ENCODE results near the gene AHRR.
"Not testable (repeated sequence)": the region's sequence is repeated elsewhere in the genome, so short reads cannot be mapped to it uniquely, and the experiment has no call there.

AHRR gene

GRCh38 chr5:398475-399295 lies 77.2 kb downstream of the AHRR start:
- DNase-seq = peak; percentile 58

- DNase-seq = peak; percentile 85
These were observed 78.1 kb downstream of the AHRR start for GRCh38 chr5:399296-400281.

DNA sequence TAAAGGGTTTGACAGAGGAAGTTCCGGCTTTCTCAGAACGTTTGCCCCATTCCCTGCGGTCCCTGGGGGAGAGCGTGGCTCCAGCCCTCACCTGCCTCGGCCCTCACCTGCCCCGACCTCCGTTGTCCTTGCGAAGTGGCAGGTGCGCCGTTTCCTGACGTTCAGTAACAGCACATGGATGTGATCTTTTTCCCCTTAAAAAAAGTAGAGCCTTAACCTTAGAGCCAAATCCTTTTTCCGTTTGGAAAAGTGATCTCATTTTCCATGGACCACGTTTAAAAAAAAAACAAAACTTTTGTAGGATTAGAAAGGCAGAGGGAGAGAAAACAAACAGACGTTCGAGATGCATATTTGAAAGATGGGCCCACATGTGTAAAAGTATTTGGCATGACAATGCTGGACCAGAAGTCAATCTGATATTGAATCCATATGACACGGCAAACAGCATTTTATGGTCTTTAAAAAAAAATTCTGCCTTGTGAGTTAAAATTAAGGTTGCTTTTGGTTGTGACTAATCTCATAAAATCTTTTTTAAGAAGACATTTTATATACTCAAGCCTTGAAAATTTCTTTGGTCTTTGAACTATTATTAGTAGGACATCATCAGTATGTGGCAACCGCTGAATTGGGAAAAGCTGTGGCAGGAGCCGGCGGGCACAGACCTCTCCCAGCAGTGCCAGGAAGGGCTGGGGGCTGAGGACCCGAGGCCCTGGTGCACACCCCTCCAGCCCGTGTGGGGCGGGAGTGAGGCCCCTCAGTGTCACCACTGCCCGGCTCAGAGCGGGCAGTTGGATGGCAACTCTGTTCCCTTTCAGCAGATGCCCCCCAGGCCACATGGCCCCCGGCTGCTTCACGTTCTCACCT lies 79.0 kb downstream of the AHRR start:
- DNase-seq = peak; percentile 49

DNA sequence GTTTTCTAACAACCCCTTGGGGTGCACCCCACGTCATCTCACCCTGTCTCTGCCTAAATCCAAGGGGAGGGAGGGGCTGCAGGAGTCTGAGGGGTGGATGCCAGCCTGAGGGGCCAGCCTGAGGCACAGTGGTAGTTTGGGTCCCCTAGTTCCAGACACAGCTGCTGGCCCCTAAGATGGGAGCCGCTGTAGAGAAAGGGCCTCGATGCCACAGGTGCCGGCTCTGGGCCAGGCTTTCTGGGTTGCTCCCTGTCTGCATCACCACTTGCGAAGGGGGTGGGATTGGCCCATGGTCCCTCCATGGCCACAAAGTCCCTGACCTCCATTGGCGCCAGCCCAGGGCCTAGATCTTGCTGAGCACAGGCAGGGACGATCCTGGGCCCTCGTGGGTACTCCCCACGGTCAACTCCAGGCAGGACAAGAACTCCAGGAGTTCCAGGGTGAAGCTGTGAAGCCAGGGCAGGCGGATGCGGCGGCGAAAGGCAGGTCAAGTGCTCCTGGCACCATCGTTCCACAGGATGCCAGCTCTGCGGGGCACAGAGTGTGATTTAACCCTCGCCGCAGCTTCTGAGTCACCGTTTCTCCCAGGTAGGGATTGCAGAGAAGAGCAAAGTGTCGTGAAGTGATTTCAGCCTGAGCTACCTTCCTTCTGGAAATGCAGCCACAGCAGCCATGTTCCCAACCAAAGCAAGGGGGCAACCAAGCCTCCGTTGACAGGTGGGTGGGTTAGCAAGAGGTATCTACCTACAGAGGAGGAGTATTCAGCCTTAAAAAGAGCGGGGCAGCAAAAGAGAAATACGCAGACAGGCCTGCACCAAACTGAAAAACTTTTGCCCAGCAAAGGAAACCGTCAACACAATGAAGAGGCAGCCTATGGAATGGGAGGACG lies 79.9 kb downstream of the AHRR start:
- peak; percentile 50 for DNase-seq

GRCh38 chr5:402219-402614 lies 80.7 kb downstream of the AHRR start:
- not testable (repeated sequence) for DNase-seq

DNA sequence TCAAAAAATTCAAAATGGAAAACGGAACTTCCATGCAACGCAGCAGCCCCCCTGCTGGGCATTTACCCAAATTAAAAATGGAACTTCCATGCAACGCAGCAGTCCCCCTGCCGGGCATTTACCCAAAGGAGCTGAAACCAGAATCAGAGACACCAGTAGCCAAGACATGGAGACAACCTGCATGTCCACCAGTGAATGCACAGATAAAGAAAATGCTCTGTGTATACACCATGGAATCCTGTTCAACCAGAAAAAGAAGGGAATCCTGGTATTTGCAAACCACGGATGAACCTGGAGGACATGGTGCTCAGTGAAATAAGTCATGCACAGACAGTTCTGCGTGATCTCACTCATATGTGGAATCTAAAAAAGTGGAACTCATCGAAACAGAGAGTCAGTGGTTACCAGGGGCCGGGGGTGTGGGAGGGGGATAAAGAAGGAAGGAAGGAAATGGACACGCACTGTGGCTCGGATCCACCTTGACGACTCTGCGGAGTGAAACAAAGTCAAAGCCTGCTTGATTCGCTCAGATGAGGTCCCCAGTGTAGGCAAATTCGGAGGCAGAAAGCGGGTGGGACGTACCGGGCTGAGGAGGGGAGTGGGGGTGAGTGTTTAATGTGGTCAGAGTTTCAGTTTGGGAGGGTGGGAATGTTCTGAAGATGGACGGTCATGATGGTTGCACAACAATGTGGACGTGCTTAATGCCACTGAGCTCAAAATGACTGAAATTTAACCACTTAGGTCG lies 81.3 kb downstream of the AHRR start:
- DNase-seq = peak; percentile 49

- DNase-seq = no peak
These were observed 82.5 kb downstream of the AHRR start for GRCh38 chr5:403995-404394.

GRCh38 chr5:404666-405241 lies 83.2 kb downstream of the AHRR start:
- DNase-seq = peak; percentile 35

DNA sequence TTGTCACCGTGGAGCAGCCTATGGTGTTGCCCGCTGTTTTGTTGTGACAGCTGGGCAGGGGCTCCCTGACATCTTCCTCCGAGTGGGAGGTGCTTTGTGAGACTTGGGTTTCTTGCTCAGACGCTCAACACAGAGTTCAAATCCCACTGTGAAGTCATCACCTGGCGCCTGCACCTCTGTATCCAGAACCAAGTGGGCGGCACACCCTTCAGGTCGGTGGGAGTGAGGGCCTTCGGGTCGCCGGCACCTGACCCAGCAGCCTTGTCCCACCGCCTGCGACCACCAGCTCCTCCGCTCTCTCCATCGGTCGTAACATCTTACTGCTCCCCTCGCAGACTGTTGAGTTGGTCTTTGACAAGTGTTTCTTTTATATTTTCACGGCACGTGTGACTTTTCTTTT lies 83.9 kb downstream of the AHRR start:
- DNase-seq = peak; percentile 32

DNA sequence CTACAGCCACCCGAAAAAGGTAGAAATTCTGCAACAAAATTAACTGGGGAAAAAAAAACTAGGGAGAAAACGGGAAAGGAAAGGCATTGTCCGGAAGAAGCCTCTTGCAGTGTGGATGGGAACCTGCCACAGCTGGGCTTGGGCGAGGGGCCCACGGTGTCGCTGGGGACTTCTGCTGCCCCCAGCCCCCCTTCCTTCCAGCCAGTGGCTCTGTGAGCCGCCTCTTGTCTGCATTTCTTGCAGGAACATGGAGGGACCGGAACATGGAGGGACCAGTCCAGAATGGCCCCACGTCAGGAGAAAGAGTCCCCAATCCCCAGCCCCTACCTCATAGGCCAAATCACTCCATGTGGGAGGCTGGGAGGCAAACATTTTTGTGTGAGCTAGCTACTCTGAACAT lies 84.5 kb downstream of the AHRR start:
- DNase-seq = peak; percentile 34

- DNase-seq = no peak
These were observed 85.5 kb downstream of the AHRR start for GRCh38 chr5:407051-407450.

GRCh38 chr5:407801-408268 lies 86.3 kb downstream of the AHRR start:
- no peak for DNase-seq

GRCh38 chr5:410911-411517 lies 89.5 kb downstream of the AHRR start:
- DNase-seq = no peak

DNA sequence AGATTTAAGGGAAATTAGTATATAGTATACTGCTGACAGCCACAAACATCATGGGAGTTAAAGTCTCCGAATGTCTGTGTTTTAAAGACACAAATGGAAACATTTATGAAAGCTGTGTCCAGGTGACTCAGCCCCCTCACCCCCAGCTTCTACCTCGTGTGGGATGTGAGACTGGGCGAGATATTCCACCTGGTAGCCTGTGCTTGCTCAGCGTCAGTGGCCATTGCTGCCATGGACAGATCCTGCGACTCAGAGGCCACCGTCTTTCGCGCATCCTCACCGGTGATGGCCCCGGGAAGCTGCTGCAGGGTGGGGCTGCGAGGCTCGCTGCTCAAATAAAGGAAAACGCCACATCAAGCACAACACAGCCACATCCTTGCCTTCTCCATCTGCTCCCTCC lies 90.2 kb downstream of the AHRR start:
- no peak for DNase-seq

DNA sequence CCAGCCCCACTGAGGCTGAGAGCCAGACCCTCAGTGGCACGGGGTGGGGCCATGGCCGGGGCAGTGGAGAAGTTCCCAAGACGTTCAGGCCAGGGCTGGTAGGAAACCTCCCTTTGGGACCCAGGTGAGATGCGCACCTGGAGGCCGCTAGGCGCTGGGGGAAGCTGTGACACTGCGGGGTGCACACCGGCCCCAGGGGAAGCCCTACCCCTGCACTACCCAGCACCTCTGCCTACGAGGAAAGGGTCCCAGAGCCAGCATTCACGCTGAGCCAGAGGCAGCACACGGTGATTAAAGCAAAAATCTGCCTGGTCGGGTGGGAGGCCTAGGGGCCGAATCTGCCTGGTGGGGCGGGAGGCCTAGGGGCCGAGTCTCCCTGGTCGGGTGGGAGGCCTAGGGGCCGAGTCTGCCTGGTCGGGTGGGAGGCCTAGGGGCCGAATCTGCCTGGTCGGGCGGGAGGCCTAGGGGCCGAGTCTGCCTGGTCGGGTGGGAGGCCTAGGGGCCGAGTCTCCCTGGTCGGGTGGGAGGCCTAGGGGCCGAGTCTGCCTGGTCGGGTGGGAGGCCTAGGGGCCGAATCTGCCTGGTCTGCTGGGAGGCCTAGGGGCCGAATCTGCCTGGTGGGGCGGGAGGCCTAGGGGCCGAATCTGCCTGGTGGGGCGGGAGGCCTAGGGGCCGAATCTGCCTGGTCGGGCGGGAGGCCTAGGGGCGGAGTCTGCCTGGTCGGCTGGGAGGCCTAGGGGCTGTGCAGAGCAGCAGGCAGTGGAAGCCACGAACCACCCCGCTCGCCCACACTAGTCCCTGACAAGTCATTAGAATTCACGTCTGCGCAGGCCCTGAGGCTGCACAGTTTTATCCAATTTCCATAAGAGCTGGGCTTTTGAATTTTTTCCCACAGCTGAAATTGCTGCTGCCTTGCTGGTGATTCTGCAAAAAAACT lies 93.7 kb downstream of the AHRR start:
- not testable (repeated sequence) for DNase-seq

DNA sequence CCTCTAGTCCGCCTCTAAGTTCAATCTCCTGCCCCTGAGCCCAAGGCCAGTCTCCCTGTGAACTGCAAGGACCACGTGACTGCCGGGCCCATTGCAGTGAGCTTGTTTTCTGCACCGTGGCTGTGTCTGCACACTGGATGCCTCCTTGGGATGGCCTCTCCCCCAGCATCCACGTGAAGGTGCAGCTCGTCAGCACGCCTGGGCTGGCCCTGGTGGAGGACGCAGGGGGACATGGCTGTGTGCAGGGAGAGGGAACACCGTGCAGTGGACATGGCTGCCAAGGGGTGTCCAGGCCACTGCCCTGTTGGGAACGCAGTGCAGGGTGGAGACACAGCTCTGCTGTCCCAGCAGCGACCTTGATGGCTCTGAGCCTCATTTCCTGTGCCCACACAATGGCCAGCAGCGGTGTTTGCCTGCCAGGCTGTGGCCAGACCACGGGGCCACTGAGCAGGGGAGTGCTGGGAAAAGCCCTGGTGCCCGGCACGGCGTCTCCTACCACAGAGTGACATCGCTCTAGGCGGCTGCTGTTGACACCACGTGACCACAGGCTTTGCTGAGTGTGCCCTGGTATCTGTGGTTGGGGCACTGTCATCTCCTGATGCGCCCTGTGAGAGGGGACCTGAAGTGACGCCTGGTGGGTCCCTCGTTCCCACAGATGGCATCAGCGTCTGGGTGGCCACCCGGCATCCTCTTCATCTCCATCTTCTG lies 94.6 kb downstream of the AHRR start:
- no peak for DNase-seq

- no peak for DNase-seq
These were observed 95.1 kb downstream of the AHRR start for GRCh38 chr5:416636-416960.
